Glutamatergic neuron (in vitro differentiated cells): ENCODE results near the gene UBAP2. TPM values are rescaled to one million over a fixed set of nuclear protein-coding genes. Genes with fewer than 3 reads are reported as not detected.

Experiments
- DNase-seq: peaks from one replicate; pipeline ENCODE4 v3.0.0; 2022
- H3K27ac Mint-ChIP-seq: one replicate; pipeline ENCODE4 v1.8.0; 2020; ENCODE audit warnings: mild to moderate bottlenecking, mixed read lengths, inconsistent platforms; ENCODE audit not compliant: unreplicated experiment
- H3K27me3 Mint-ChIP-seq: one replicate; pipeline ENCODE4 v1.8.0; 2020; ENCODE audit warnings: mild to moderate bottlenecking, moderate library complexity, mixed read lengths, inconsistent platforms; ENCODE audit not compliant: unreplicated experiment
- H3K36me3 Mint-ChIP-seq: one replicate; pipeline ENCODE4 v1.8.0; 2020; ENCODE audit warnings: mild to moderate bottlenecking, mixed read lengths, inconsistent platforms; ENCODE audit not compliant: unreplicated experiment
- H3K4me1 Mint-ChIP-seq: one replicate; pipeline ENCODE4 v1.8.0; 2020; ENCODE audit warnings: mild to moderate bottlenecking, low read depth, mixed read lengths, inconsistent platforms; ENCODE audit not compliant: unreplicated experiment
- H3K4me3 Mint-ChIP-seq: one replicate; pipeline ENCODE4 v1.8.0; 2020; ENCODE audit warnings: mild to moderate bottlenecking, mixed read lengths, inconsistent platforms; ENCODE audit not compliant: unreplicated experiment
- H3K9me3 Mint-ChIP-seq: one replicate; pipeline ENCODE4 v1.8.0; 2020; ENCODE audit warnings: mild to moderate bottlenecking, moderate library complexity, mixed read lengths, inconsistent platforms; ENCODE audit not compliant: unreplicated experiment
- long read RNA-seq: library from polyadenylated mRNA; unstranded; transcript quantifications from one replicate; pipeline ENCODE4 v2.0.0, GENCODE V29; 2020; ENCODE audit not compliant: unreplicated experiment
- total RNA-seq: library from RNA; stranded (reverse); fragmentation: NEBNext Ultra II Directional; extraction: Animal tissue kit (Norgen Biotek cat#: 25700); gene quantifications from one replicate; pipeline ENCODE4 v1.2.1, GENCODE V29; 2021; ENCODE audit not compliant: unreplicated experiment
- TF ChIP-seq, protein P1 (sequence below): fragments of 200-600 bp; sonication (generic); IDR thresholded peaks from one replicate; pipeline ENCODE4 v1.5.0; 2021; ENCODE audit not compliant: partially characterized antibody, unreplicated experiment

UBAP2 gene, protein sequence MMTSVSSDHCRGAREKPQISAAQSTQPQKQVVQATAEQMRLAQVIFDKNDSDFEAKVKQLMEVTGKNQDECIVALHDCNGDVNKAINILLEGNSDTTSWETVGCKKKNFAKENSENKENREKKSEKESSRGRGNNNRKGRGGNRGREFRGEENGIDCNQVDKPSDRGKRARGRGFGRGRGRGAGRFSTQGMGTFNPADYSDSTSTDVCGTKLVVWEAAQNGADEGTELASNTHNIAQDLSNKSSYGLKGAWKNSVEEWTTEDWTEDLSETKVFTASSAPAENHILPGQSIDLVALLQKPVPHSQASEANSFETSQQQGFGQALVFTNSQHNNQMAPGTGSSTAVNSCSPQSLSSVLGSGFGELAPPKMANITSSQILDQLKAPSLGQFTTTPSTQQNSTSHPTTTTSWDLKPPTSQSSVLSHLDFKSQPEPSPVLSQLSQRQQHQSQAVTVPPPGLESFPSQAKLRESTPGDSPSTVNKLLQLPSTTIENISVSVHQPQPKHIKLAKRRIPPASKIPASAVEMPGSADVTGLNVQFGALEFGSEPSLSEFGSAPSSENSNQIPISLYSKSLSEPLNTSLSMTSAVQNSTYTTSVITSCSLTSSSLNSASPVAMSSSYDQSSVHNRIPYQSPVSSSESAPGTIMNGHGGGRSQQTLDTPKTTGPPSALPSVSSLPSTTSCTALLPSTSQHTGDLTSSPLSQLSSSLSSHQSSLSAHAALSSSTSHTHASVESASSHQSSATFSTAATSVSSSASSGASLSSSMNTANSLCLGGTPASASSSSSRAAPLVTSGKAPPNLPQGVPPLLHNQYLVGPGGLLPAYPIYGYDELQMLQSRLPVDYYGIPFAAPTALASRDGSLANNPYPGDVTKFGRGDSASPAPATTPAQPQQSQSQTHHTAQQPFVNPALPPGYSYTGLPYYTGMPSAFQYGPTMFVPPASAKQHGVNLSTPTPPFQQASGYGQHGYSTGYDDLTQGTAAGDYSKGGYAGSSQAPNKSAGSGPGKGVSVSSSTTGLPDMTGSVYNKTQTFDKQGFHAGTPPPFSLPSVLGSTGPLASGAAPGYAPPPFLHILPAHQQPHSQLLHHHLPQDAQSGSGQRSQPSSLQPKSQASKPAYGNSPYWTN
- 65.1 TPM for total RNA-seq
- long read RNA-seq, full-length matches to known transcripts: 1 of 12 reads
- long read RNA-seq, partial matches to known transcripts: 6 of 12 reads
- long read RNA-seq, other reads (novel, unspliced or antisense): 5 of 12 reads

GRCh38 chr9:34048727-34049629 is at the start of gene UBAP2:
TSS of gene UBAP2 (minus strand) at chr9:34048887. CDS start at chr9:34017148, 31,739 bp downstream.
- H3K36me3 Mint-ChIP-seq: peaks cover 5% of the 10 kb centered on the region
- H3K4me1 Mint-ChIP-seq: peaks cover 18% of the 10 kb centered on the region
- H3K27ac Mint-ChIP-seq: peak within 1 kb of the TSS; percentile 100
- H3K9me3 Mint-ChIP-seq: peaks cover 12% of the 10 kb centered on the region
- H3K27me3 Mint-ChIP-seq: peaks cover 14% of the 10 kb centered on the region
- peak within 1 kb of the TSS; percentile 100 for H3K4me3 Mint-ChIP-seq
- TF ChIP-seq, protein P1, sequence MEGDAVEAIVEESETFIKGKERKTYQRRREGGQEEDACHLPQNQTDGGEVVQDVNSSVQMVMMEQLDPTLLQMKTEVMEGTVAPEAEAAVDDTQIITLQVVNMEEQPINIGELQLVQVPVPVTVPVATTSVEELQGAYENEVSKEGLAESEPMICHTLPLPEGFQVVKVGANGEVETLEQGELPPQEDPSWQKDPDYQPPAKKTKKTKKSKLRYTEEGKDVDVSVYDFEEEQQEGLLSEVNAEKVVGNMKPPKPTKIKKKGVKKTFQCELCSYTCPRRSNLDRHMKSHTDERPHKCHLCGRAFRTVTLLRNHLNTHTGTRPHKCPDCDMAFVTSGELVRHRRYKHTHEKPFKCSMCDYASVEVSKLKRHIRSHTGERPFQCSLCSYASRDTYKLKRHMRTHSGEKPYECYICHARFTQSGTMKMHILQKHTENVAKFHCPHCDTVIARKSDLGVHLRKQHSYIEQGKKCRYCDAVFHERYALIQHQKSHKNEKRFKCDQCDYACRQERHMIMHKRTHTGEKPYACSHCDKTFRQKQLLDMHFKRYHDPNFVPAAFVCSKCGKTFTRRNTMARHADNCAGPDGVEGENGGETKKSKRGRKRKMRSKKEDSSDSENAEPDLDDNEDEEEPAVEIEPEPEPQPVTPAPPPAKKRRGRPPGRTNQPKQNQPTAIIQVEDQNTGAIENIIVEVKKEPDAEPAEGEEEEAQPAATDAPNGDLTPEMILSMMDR: no peak
- DNase-seq: peak; percentile 95

DNA sequence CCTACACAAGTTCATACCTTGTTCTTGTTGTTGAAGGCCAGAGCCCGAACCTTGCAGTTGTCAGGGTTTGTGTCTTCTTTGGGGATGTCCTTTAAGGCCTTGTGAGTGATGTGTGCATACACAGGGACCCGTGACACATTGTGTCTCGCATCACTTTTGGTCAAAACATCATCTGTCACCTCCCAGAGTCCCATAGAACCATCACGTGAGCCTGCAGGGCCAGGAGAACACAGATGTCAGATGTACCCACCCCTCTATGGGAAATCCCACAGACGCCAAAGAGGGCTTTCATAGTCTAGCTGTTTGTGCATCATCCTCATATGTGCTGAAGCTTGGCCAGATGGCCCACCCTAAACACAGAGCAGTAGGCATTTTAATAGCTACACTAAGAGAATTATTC is 49.6 kb upstream of the UBAP2 start:
- DNase-seq: peak; percentile 49
- H3K9me3 Mint-ChIP-seq: peaks cover 7% of the 10 kb centered on the region
- H3K4me3 Mint-ChIP-seq: peak overlapping the region; percentile 74
- H3K27me3 Mint-ChIP-seq: peaks cover 4% of the 10 kb centered on the region
- H3K27ac Mint-ChIP-seq: peak overlapping the region; percentile 98
- H3K36me3 Mint-ChIP-seq: no peaks in the 10 kb centered on the region
- TF ChIP-seq, protein P1: no peak
- H3K4me1 Mint-ChIP-seq: peaks cover 11% of the 10 kb centered on the region

DNA sequence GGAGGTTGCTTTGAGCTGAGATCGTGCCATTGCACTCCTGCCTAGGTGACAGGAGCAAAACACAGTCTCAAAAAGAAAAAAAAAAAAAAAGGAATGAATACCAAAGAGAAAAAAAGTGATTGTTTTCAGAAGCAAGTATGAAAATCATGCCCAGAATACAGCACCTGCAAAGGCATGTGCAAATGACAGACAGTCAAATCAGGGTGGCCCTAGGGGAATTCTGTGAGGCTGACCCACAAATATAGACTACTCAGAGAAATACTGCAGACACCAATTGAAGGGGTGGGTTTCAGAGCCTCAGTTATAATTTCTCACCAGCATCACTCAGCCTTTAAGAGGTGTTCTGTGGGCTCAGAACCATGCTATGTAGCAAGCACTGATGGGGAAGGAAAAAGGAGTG is 49.2 kb upstream of the UBAP2 start:
- no peaks in the 10 kb centered on the region for H3K36me3 Mint-ChIP-seq
- peak overlapping the region; percentile 98 for H3K27ac Mint-ChIP-seq
- H3K9me3 Mint-ChIP-seq: peaks cover 7% of the 10 kb centered on the region
- no peak for DNase-seq
- H3K4me1 Mint-ChIP-seq: peaks cover 11% of the 10 kb centered on the region
- H3K4me3 Mint-ChIP-seq: peak overlapping the region; percentile 74
- peaks cover 4% of the 10 kb centered on the region for H3K27me3 Mint-ChIP-seq
- TF ChIP-seq, protein P1: no peak

GRCh38 chr9:34096751-34097150 is 48.1 kb upstream of the UBAP2 start:
- H3K4me3 Mint-ChIP-seq: no peak overlapping the region
- peak overlapping the region; percentile 59 for H3K27ac Mint-ChIP-seq
- peaks cover 11% of the 10 kb centered on the region for H3K4me1 Mint-ChIP-seq
- peaks cover 4% of the 10 kb centered on the region for H3K27me3 Mint-ChIP-seq
- no peak for DNase-seq
- TF ChIP-seq, protein P1: no peak
- peaks cover 7% of the 10 kb centered on the region for H3K9me3 Mint-ChIP-seq
- no peaks in the 10 kb centered on the region for H3K36me3 Mint-ChIP-seq
